ENCODE data around the gene LMNTD1.

DNA sequence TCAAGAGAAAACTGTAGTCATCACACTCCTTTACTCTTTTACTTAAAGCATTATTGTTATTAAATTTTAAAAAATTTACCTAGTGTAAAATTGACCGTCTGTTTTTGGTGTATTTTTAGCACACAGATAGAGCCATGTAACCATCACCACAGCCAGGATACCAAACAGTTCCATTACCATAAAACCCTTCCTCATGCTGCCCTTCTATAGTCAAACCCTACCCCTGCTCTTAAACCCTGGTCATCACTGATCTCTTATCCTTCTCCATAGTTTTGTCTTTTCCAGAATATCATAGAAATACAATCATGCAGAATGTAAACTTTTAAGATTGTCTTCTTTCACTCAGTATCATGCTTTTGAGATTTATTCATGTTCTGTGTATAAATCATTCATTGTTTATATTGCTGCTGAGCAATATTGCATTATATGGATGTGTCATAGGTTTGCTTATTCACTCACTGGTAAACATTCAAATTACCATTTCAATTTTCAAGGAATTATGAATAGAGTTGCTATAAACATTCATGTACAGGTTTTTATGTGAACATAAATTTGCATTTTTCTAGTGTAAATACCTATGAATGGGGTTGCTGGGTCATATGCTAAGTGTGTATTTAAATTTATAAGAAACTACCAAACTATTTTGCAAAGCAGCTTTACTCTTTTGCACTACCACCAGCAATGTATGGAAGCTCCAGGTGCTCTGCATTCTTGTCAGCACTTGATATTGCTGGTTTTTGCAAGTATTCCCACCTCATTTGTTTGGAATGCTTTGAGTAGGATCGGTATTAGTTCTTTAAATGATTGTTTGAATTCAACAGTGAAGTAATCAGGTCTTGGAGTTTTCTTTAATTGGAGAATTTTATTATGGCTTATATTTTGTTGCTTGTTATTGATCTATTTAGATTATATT lies 125.5 kb downstream of the LMNTD1 start:
- TF ChIP-seq, protein P1, sequence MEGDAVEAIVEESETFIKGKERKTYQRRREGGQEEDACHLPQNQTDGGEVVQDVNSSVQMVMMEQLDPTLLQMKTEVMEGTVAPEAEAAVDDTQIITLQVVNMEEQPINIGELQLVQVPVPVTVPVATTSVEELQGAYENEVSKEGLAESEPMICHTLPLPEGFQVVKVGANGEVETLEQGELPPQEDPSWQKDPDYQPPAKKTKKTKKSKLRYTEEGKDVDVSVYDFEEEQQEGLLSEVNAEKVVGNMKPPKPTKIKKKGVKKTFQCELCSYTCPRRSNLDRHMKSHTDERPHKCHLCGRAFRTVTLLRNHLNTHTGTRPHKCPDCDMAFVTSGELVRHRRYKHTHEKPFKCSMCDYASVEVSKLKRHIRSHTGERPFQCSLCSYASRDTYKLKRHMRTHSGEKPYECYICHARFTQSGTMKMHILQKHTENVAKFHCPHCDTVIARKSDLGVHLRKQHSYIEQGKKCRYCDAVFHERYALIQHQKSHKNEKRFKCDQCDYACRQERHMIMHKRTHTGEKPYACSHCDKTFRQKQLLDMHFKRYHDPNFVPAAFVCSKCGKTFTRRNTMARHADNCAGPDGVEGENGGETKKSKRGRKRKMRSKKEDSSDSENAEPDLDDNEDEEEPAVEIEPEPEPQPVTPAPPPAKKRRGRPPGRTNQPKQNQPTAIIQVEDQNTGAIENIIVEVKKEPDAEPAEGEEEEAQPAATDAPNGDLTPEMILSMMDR (conservative IDR thresholded peaks at IDR 0.05; ENCODE audit: low read depth, low read length), result no peak
- TF ChIP-seq SMC3 (IDR thresholded peaks at IDR 0.05; ENCODE audit: low read depth, low read length), result no peak
- TF ChIP-seq, protein P2, sequence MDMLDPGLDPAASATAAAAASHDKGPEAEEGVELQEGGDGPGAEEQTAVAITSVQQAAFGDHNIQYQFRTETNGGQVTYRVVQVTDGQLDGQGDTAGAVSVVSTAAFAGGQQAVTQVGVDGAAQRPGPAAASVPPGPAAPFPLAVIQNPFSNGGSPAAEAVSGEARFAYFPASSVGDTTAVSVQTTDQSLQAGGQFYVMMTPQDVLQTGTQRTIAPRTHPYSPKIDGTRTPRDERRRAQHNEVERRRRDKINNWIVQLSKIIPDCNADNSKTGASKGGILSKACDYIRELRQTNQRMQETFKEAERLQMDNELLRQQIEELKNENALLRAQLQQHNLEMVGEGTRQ (IDR thresholded peaks at IDR 0.05; ENCODE audit: low read depth, low read length), result no peak
- no peak for TF ChIP-seq NFE2L2 (IDR thresholded peaks at IDR 0.05; ENCODE audit: low read depth, low read length)
- TF ChIP-seq MAZ (IDR thresholded peaks at IDR 0.05; ENCODE audit: borderline replicate concordance, low read depth, low read length), result no peak
- no peak for TF ChIP-seq POLR2A (IDR thresholded peaks at IDR 0.05; ENCODE audit: low read depth, low read length)
- no peak for TF ChIP-seq RAD21 (IDR thresholded peaks at IDR 0.05; ENCODE audit: low read length)
- 0 out of 2 replicates have a peak, but pooled peaks have one; percentile 18 for TF ChIP-seq FOS (IDR thresholded peaks at IDR 0.05; ENCODE audit: low read depth, low read length)
- TF ChIP-seq ELK1 (IDR thresholded peaks at IDR 0.05; ENCODE audit: borderline replicate concordance, low read depth, low read length), result no peak
- TF ChIP-seq CEBPB (IDR thresholded peaks at IDR 0.05; ENCODE audit: low read depth, low read length), result peak; percentile 60
- no peak for TF ChIP-seq BHLHE40 (IDR thresholded peaks at IDR 0.05; ENCODE audit: low read depth, low read length)
- TF ChIP-seq RCOR1 (IDR thresholded peaks at IDR 0.05; ENCODE audit: insufficient replicate concordance, low read length), result no peak

Measured in IMR-90 (cell line).